HepG2 (cell line): Measurements from ENCODE around the gene ALKBH2.

Source experiments
- KLF6 ChIP-seq: IDR thresholded peaks from 2 replicates; pipeline ENCODE4 v1.8.0; 2016; ENCODE audit warnings: missing biosample characterization, missing genetic modification reagents
- MAZ ChIP-seq, 2 experiments: sonication (generic) in 1 of 2; formaldehyde crosslinking in 1 of 2; IDR thresholded peaks; 2 replicates each; pipeline versions ENCODE4 v1.5.0 to v1.6.1; 2012 to 2020; ENCODE audit warnings: low read depth in 2 of 2, mild to moderate bottlenecking in 2 of 2, borderline replicate concordance in 1 of 2, improper control_type of control experiment in 1 of 2, low read length in 1 of 2, missing genetic modification reagents in 1 of 2, moderate library complexity in 1 of 2
- RFXAP ChIP-seq: sonication (generic); formaldehyde crosslinking; IDR thresholded peaks from 2 replicates; pipeline ENCODE4 v1.4.0; 2020; ENCODE audit warnings: missing genetic modification reagents, borderline replicate concordance
- ZBTB8A ChIP-seq: sonication (generic); formaldehyde crosslinking; IDR thresholded peaks from 2 replicates; pipeline ENCODE4 v1.4.0; 2020; ENCODE audit warnings: mild to moderate bottlenecking, low read depth, missing genetic modification reagents, borderline replicate concordance
- ZNF781 ChIP-seq: sonication (generic); formaldehyde crosslinking; IDR thresholded peaks from 2 replicates; pipeline ENCODE4 v1.5.1; 2020; ENCODE audit warnings: borderline replicate concordance, mild to moderate bottlenecking, missing genetic modification reagents; ENCODE audit errors: not compliant biosample characterization
- ZNF816 ChIP-seq: sonication (generic); formaldehyde crosslinking; IDR thresholded peaks from 2 replicates; pipeline ENCODE4 v1.8.0; 2022; ENCODE audit warnings: missing genetic modification reagents, mild to moderate bottlenecking, borderline replicate concordance
- TF ChIP-seq, protein P1 (sequence below): sonication (generic); formaldehyde crosslinking; IDR thresholded peaks from 2 replicates; pipeline ENCODE4 v1.4.0; 2020; ENCODE audit warnings: mild to moderate bottlenecking, missing genetic modification reagents
- TF ChIP-seq, protein P2 (sequence below): IDR thresholded peaks from 2 replicates; pipeline ENCODE4 v1.6.1; 2012; ENCODE audit warnings: inconsistent platforms
- TF ChIP-seq, protein P3 (sequence below): sonication (generic); formaldehyde crosslinking; IDR thresholded peaks from 2 replicates; pipeline ENCODE4 v1.5.0; 2020; ENCODE audit warnings: mild to moderate bottlenecking, missing genetic modification reagents, moderate library complexity
- TF ChIP-seq, protein P4 (sequence below), 2 experiments: fragments of 450-650 bp in 1 of 2; sonication (generic) in 1 of 2; formaldehyde crosslinking; IDR thresholded peaks; 2 replicates each; pipeline versions ENCODE4 v1.5.0 to v1.8.0; 2020 to 2022; ENCODE audit warnings: mild to moderate bottlenecking in 1 of 2, missing genetic modification reagents in 1 of 2

DNA sequence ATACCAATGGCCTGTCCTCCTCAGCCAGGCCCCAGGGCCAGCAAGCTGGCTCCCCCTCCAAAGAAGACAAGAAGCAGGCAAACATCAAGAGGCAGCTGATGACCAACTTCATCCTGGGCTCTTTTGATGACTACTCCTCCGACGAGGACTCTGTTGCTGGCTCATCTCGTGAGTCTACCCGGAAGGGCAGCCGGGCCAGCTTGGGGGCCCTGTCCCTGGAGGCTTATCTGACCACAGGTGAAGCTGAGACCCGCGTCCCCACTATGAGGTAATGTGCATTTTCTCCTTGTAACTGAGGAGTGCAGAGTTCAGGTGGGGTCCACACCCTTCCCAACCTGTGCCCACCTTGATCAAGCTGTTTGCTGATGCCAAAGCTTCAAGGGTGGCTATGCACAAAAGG, 46.5 kb upstream of the ALKBH2 start:
- TF ChIP-seq ZBTB8A (no peak), ZNF781 (CRISPR knock-in tag) (no peak), ZNF816 (CRISPR knock-in tag) (no peak), MAZ (IDR thresholded peaks at IDR 0.05; ENCODE audit: borderline replicate concordance, low read depth, low read length) (no peak), MAZ (CRISPR knock-in tag; IDR thresholded peaks at IDR 0.05; ENCODE audit: low read depth) (no peak), RFXAP (CRISPR knock-in tag) (no peak), KLF6 (no peak)
- TF ChIP-seq, protein P1, sequence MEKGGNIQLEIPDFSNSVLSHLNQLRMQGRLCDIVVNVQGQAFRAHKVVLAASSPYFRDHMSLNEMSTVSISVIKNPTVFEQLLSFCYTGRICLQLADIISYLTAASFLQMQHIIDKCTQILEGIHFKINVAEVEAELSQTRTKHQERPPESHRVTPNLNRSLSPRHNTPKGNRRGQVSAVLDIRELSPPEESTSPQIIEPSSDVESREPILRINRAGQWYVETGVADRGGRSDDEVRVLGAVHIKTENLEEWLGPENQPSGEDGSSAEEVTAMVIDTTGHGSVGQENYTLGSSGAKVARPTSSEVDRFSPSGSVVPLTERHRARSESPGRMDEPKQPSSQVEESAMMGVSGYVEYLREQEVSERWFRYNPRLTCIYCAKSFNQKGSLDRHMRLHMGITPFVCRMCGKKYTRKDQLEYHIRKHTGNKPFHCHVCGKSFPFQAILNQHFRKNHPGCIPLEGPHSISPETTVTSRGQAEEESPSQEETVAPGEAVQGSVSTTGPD (CRISPR knock-in tag): no peak
- TF ChIP-seq, protein P2, sequence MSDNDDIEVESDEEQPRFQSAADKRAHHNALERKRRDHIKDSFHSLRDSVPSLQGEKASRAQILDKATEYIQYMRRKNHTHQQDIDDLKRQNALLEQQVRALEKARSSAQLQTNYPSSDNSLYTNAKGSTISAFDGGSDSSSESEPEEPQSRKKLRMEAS: no peak
- TF ChIP-seq, protein P3, sequence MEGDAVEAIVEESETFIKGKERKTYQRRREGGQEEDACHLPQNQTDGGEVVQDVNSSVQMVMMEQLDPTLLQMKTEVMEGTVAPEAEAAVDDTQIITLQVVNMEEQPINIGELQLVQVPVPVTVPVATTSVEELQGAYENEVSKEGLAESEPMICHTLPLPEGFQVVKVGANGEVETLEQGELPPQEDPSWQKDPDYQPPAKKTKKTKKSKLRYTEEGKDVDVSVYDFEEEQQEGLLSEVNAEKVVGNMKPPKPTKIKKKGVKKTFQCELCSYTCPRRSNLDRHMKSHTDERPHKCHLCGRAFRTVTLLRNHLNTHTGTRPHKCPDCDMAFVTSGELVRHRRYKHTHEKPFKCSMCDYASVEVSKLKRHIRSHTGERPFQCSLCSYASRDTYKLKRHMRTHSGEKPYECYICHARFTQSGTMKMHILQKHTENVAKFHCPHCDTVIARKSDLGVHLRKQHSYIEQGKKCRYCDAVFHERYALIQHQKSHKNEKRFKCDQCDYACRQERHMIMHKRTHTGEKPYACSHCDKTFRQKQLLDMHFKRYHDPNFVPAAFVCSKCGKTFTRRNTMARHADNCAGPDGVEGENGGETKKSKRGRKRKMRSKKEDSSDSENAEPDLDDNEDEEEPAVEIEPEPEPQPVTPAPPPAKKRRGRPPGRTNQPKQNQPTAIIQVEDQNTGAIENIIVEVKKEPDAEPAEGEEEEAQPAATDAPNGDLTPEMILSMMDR (CRISPR knock-in tag): no peak
- TF ChIP-seq, protein P4, sequence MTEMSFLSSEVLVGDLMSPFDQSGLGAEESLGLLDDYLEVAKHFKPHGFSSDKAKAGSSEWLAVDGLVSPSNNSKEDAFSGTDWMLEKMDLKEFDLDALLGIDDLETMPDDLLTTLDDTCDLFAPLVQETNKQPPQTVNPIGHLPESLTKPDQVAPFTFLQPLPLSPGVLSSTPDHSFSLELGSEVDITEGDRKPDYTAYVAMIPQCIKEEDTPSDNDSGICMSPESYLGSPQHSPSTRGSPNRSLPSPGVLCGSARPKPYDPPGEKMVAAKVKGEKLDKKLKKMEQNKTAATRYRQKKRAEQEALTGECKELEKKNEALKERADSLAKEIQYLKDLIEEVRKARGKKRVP (CRISPR knock-in tag; IDR thresholded peaks at IDR 0.05): no peak
